ENCODE data around the gene CMTR1. TPM values are rescaled to one million over a fixed set of nuclear protein-coding genes. Genes with fewer than 3 reads are reported as not detected.
"Not testable (repeated sequence)": the region's sequence is repeated elsewhere in the genome, so short reads cannot be mapped to it uniquely, and the experiment has no call there.

CMTR1 gene
- total and polyA plus RNA-seq, 7 experiments from 2014 or later, result 21.1 to 89.4 (median 70.3) TPM

DNA sequence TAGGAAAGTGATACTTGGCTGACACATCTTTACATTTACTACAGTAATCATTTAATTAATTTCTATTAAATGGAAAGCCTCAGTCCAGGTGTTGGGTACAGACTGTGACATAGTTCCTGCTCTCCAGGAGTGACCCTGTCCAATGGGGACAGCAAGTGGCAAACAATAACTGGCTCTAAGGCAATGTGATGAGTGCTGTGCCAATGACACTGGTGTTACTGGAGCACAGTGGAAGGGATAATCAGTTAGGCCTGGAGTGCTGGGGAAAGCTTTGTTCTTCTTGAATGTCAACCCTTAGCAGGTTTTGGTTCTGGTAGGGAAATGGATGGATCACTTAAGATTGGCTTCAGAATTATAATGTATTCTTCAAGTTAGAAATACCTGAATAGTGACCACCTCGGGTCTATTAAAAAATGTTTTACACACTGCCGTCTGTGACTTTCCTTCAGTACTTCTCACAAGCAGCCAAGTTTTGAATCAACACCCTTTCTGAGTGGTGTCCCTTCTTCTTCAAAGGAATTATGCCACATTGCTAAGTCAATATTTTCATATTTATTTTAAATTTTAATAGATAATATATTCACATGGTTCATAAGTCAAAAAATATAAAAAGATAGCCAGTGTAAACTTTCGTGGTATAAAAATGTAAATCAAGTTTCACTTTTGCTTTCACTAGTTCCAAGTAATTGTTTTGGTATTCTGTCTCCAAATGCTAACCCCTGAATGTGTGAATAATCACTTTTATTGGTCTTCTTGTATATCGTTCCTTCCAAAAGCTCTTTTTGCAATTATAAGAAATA, 9.6 kb downstream of the CMTR1 start:
- Mint-ChIP-seq H3K27me3 (no peaks in the 10 kb centered on the region), H3K9me3 (no peaks in the 10 kb centered on the region), H3K36me3 (peaks cover 18 to 51% (median 40%) of the 10 kb centered on the region in 5 donors), H3K4me1 (peaks cover 12 to 52% (median 37%) of the 10 kb centered on the region in 7 donors), H3K4me3 (peak overlapping the region; percentile 65 to 90 (median 82)), H3K27ac (peak overlapping the region; percentile 58 to 95 (median 90))
- ChIA-PET POLR2A (interaction anchor here (4.1 kb wide), 1 partner anchor 9 kb away, joined by 21 read pairs; the partner anchor contains the start of gene CMTR1), CTCF (no interaction called here)
- intact Hi-C loops (cut with micrococcal nuclease), result loop anchor here in 1 of 2 donors (1.0 to 2.0 kb wide), 2 partner anchors 9 to 62 kb away; partner anchors contain the start of gene CMTR1
- H3K36me3 ChIP-seq (ENCODE audit: control insufficient read depth in 2 of 3, insufficient read depth in 3 of 3, low read length in 3 of 3), result peaks cover 13 to 67% (median 20%) of the 10 kb centered on the region in 3 experiments
- no peaks in the 10 kb centered on the region for H3K9me3 ChIP-seq (ENCODE audit: control insufficient read depth in 2 of 3, low read length in 3 of 3)
- DNase-seq (peak in 3 of 9 donors; percentile 2 to 7 (median 7)), ATAC-seq (peak; percentile 22)
- H3K27ac ChIP-seq (ENCODE audit: low read depth, low read length), result peak overlapping the region; percentile 59
- peak overlapping the region; percentile 21 for H3K4me3 ChIP-seq (ENCODE audit: low read length)
- H3K27me3 ChIP-seq (ENCODE audit: control insufficient read depth in 2 of 2, insufficient read depth in 2 of 2, low read length in 2 of 2), result no peaks in the 10 kb centered on the region
- peaks cover 6 to 21% of the 10 kb centered on the region in 2 donors for H3K4me1 ChIP-seq (ENCODE audit: control insufficient read depth in 2 of 2, insufficient read depth in 2 of 2, low read length in 2 of 2)

DNA sequence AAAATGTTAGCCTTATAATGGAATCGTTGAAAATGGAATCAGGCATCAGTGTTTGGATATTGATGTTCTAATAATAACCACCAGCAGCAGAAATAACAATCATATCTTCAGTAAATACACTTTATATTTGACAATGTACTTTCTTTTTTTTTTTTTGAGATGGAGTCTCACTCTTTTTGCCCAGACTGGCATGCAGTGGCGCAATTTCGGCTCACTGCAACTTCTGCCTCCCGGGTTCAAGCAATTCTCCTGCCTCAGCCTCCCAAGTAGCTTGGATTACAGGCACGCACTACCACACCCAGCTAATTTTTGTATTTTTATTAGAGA, 10.2 kb downstream of the CMTR1 start:
- H3K4me3 ChIP-seq (ENCODE audit: low read length); DNase-seq; CTCF ChIA-PET; H3K27me3 Mint-ChIP-seq; H3K9me3 Mint-ChIP-seq; H3K9me3 ChIP-seq (ENCODE audit: control insufficient read depth in 2 of 3, low read length in 3 of 3); H3K27me3 ChIP-seq (ENCODE audit: control insufficient read depth in 2 of 2, insufficient read depth in 2 of 2, low read length in 2 of 2); ATAC-seq: not testable (repeated sequence)
- Mint-ChIP-seq H3K27ac (peak overlapping the region in 8 of 9 donors; percentile 58 to 95 (median 90)), H3K4me1 (peaks cover 8 to 47% (median 31%) of the 10 kb centered on the region in 7 donors), H3K36me3 (peaks cover 13 to 49% (median 35%) of the 10 kb centered on the region in 5 donors), H3K4me3 (peak overlapping the region; percentile 65 to 90 (median 81))
- intact Hi-C loops (cut with micrococcal nuclease), result loop anchor here in 1 of 2 donors (2.0 kb wide), 1 partner anchor 62 kb away; no protein-coding TSS in a partner anchor
- Histone ChIP-seq H3K27ac (ENCODE audit: low read depth, low read length) (peak overlapping the region; percentile 59), H3K36me3 (ENCODE audit: control insufficient read depth in 2 of 3, insufficient read depth in 3 of 3, low read length in 3 of 3) (peaks cover 12 to 67% (median 20%) of the 10 kb centered on the region in 3 experiments), H3K4me1 (ENCODE audit: control insufficient read depth in 2 of 2, insufficient read depth in 2 of 2, low read length in 2 of 2) (peaks cover 6 to 21% of the 10 kb centered on the region in 2 donors)
- POLR2A ChIA-PET, result interaction anchor here (4.1 kb wide), 1 partner anchor 10 kb away, joined by 21 read pairs; the partner anchor contains the start of gene CMTR1

DNA sequence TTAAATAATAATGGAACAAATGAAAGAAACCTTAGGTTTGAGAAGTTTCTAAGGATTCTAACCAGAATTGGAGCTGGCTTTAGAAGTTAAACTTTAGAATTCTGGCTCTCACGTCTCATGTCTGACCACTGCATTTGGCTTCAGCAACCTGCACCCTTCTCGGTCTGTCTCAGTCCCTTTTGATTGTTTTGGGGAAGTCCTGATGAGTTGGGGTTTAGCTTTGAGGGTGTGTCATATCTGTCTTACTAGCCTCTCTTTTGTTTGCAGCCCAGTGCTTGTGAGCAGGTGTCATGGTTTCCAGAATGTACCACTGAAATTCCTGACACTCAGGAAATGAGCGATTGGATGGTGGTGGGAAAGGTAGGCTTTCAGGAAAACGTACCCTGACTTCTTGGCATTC, 17.0 kb downstream of the CMTR1 start:
- Histone ChIP-seq H3K4me1 (ENCODE audit: control insufficient read depth in 2 of 2, insufficient read depth in 2 of 2, low read length in 2 of 2) (no peaks in the 10 kb centered on the region), H3K27ac (ENCODE audit: low read depth, low read length) (no peak overlapping the region), H3K36me3 (ENCODE audit: control insufficient read depth in 2 of 3, insufficient read depth in 3 of 3, low read length in 3 of 3) (peaks cover 15 to 96% (median 40%) of the 10 kb centered on the region in 3 experiments), H3K27me3 (ENCODE audit: control insufficient read depth in 2 of 2, insufficient read depth in 2 of 2, low read length in 2 of 2) (no peaks in the 10 kb centered on the region), H3K9me3 (ENCODE audit: control insufficient read depth in 2 of 3, low read length in 3 of 3) (no peaks in the 10 kb centered on the region), H3K4me3 (ENCODE audit: low read length) (no peak overlapping the region)
- Mint-ChIP-seq H3K27me3 (no peaks in the 10 kb centered on the region), H3K4me1 (peaks cover 0 to 14% (median 2%) of the 10 kb centered on the region in 7 donors), H3K4me3 (no peak overlapping the region), H3K27ac (no peak overlapping the region), H3K9me3 (no peaks in the 10 kb centered on the region), H3K36me3 (peaks cover 26 to 77% (median 48%) of the 10 kb centered on the region in 5 donors)
- ChIA-PET CTCF (no interaction called here), POLR2A (no interaction called here)
- no peak for ATAC-seq
- no peak for DNase-seq
- intact Hi-C loops (cut with micrococcal nuclease), result no loop called here

DNA sequence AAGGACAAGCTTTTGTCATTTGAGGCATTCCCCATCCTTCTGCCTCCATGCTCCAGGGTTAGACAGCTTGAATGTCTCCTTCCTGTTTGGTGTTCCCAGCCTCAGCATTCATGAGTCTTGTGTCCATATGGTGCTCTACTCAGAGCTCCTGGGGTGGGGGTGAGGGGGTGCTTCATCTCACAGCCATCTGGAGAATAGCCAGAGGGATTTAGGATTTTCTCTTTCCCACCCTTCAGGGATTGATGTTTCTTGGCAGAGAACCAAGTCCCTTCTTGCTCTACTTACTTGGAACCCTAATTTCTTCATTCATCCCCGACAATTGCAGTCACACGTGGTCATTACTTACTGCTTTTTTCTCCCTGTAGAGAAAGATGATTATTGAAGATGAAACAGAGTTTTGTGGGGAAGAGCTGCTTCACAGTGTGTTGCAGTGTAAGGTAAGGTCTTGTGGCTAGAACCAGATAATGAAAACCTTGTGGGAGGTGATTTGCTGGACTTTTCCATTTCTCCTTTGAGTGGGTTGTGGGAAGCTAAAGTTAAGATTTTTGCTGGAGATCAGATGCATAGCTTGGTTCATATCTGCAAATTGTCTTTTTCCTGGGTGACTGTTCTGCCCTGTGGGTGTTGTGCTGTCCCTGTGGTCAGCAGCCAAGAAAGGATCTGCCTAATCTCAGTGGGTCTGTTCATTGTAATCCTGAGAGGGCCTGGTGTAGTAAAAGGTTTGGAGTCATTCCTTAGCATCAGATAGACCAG, 18.6 kb downstream of the CMTR1 start:
- DNase-seq (no peak), ATAC-seq (no peak)
- Histone ChIP-seq H3K27me3 (ENCODE audit: control insufficient read depth in 2 of 2, insufficient read depth in 2 of 2, low read length in 2 of 2) (no peaks in the 10 kb centered on the region), H3K4me1 (ENCODE audit: control insufficient read depth in 2 of 2, insufficient read depth in 2 of 2, low read length in 2 of 2) (no peaks in the 10 kb centered on the region), H3K4me3 (ENCODE audit: low read length) (no peak overlapping the region), H3K27ac (ENCODE audit: low read depth, low read length) (no peak overlapping the region), H3K9me3 (ENCODE audit: control insufficient read depth in 2 of 3, low read length in 3 of 3) (no peaks in the 10 kb centered on the region), H3K36me3 (ENCODE audit: control insufficient read depth in 2 of 3, insufficient read depth in 3 of 3, low read length in 3 of 3) (peaks cover 11 to 97% (median 32%) of the 10 kb centered on the region in 3 experiments)
- H3K27me3 Mint-ChIP-seq, result no peaks in the 10 kb centered on the region
- intact Hi-C loops (cut with micrococcal nuclease), result no loop called here
- H3K4me3 Mint-ChIP-seq, result no peak overlapping the region
- peak overlapping the region in 4 of 9 donors; percentile 28 to 65 (median 29) for H3K27ac Mint-ChIP-seq
- CTCF ChIA-PET, result interaction anchor here (0.7 kb wide), 1 partner anchor 26 kb away, joined by 4 read pairs; no protein-coding TSS in a partner anchor
- H3K4me1 Mint-ChIP-seq, result peaks cover 0 to 17% (median 2%) of the 10 kb centered on the region in 7 donors
- peaks cover 32 to 77% (median 42%) of the 10 kb centered on the region in 5 donors for H3K36me3 Mint-ChIP-seq
- H3K9me3 Mint-ChIP-seq, result no peaks in the 10 kb centered on the region
- POLR2A ChIA-PET, result interaction anchor here (0.6 kb wide), 1 partner anchor 100 kb away, joined by 3 read pairs; no protein-coding TSS in a partner anchor

DNA sequence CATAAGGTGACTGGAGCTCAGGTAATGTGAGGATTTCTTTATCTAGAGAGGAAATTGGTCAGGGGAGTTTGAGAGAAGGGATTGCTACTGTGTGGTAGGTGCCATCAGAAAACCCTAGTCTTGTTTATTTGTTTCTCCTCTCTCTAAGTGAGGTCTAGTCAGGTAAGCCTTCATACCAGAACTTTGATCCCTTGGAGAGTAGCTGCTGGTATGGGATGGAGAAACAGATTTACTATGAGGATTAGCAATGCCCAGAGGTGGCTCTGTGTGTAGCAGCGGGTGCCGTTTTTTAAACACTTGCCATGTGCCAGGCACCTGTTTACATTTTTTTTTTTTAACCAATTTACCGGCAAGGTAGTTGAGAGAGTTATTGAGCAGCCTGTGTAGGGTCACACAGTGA, 19.5 kb downstream of the CMTR1 start:
- no peak for ATAC-seq
- intact Hi-C loops (cut with micrococcal nuclease), result no loop called here
- H3K4me1 ChIP-seq (ENCODE audit: control insufficient read depth in 2 of 2, insufficient read depth in 2 of 2, low read length in 2 of 2), result no peaks in the 10 kb centered on the region
- DNase-seq, result no peak
- H3K4me3 ChIP-seq (ENCODE audit: low read length), result no peak overlapping the region
- Mint-ChIP-seq H3K4me1 (peaks cover 0 to 18% (median 2%) of the 10 kb centered on the region in 7 donors), H3K9me3 (no peaks in the 10 kb centered on the region), H3K27me3 (no peaks in the 10 kb centered on the region), H3K36me3 (peaks cover 27 to 77% (median 39%) of the 10 kb centered on the region in 5 donors), H3K4me3 (no peak overlapping the region), H3K27ac (no peak overlapping the region)
- no peak overlapping the region for H3K27ac ChIP-seq (ENCODE audit: low read depth, low read length)
- H3K9me3 ChIP-seq (ENCODE audit: control insufficient read depth in 2 of 3, low read length in 3 of 3), result no peaks in the 10 kb centered on the region
- POLR2A ChIA-PET, result no interaction called here
- H3K27me3 ChIP-seq (ENCODE audit: control insufficient read depth in 2 of 2, insufficient read depth in 2 of 2, low read length in 2 of 2), result no peaks in the 10 kb centered on the region
- CTCF ChIA-PET, result no interaction called here
- peaks cover 11 to 97% (median 32%) of the 10 kb centered on the region in 3 experiments for H3K36me3 ChIP-seq (ENCODE audit: control insufficient read depth in 2 of 3, insufficient read depth in 3 of 3, low read length in 3 of 3)

DNA sequence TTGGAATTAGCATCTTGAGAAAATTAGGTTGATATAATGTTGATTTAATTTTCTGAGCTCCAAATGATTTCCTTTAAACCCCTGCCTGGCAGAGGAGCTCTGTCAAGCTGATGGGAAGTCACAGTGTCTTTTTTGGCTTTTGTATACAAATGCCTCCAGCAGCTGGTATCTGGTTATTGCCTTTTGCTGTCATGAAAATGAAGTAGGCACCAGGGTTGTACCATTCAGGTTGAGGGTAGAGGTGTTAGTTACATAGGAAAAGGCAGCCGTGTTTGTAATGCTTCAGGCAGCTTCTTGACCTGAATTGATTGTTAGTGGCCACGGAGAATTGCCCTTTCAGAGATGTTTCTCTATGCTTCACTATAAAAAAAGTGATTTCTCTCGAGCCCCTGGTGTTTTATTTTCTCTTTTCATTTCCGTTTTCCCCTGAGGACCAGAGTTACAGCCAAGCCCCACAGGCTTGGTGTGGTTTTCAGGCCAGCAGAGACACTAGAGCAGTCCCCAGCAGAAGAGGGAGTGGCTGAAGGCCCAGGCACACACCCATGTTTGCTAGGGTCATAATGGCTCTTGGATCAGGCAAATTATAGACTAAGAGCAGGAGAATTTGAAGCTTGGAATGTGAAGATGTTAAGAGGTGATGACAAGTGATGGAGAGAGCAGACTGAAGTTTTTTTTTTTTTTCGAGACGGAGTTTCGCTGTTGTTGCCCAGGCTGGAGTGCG, 21.6 kb downstream of the CMTR1 start:
- intact Hi-C loops (cut with micrococcal nuclease), result no loop called here
- Mint-ChIP-seq H3K27me3 (no peaks in the 10 kb centered on the region), H3K27ac (peak overlapping the region in 1 of 9 donors; percentile 42), H3K36me3 (peaks cover 37 to 84% (median 48%) of the 10 kb centered on the region in 5 donors), H3K9me3 (no peaks in the 10 kb centered on the region), H3K4me3 (no peak overlapping the region), H3K4me1 (peaks cover 0 to 18% (median 3%) of the 10 kb centered on the region in 7 donors)
- ATAC-seq (no peak), DNase-seq (no peak)
- no peaks in the 10 kb centered on the region for H3K9me3 ChIP-seq (ENCODE audit: control insufficient read depth in 2 of 3, low read length in 3 of 3)
- no peak overlapping the region for H3K4me3 ChIP-seq (ENCODE audit: low read length)
- H3K27ac ChIP-seq (ENCODE audit: low read depth, low read length), result no peak overlapping the region
- POLR2A ChIA-PET, result interaction anchor here (0.7 kb wide), 1 partner anchor 1804 kb away, joined by 3 read pairs; no protein-coding TSS in a partner anchor
- H3K36me3 ChIP-seq (ENCODE audit: control insufficient read depth in 2 of 3, insufficient read depth in 3 of 3, low read length in 3 of 3), result peaks cover 8 to 97% (median 32%) of the 10 kb centered on the region in 3 experiments
- H3K4me1 ChIP-seq (ENCODE audit: control insufficient read depth in 2 of 2, insufficient read depth in 2 of 2, low read length in 2 of 2), result no peaks in the 10 kb centered on the region
- no peaks in the 10 kb centered on the region for H3K27me3 ChIP-seq (ENCODE audit: control insufficient read depth in 2 of 2, insufficient read depth in 2 of 2, low read length in 2 of 2)
- CTCF ChIA-PET, result no interaction called here
